GM12891 (cell line): ENCODE measurements around the gene UBXN2A.

ENCODE experiments used
- PAX5 ChIP-seq: IDR thresholded peaks from 2 replicates; pipeline ENCODE4 v1.6.1; 2011; ENCODE audit warnings: low read length, moderate library complexity, mild to moderate bottlenecking; ENCODE audit not compliant: insufficient read depth, severe bottlenecking
- POLR2A ChIP-seq: IDR thresholded peaks from 2 replicates; pipeline ENCODE4 v1.6.1; 2011; ENCODE audit warnings: low read depth, low read length, control low read depth
- POLR2AphosphoS5 ChIP-seq: IDR thresholded peaks from 2 replicates; pipeline ENCODE4 v1.6.1; 2011; ENCODE audit warnings: low read depth, low read length, control low read depth
- POU2F2 ChIP-seq: IDR thresholded peaks from 2 replicates; pipeline ENCODE4 v1.6.1; 2011; ENCODE audit warnings: low read depth, mild to moderate bottlenecking, control low read depth, low read length, moderate library complexity
- SPI1 ChIP-seq: IDR thresholded peaks from 2 replicates; pipeline ENCODE4 v1.6.1; 2011; ENCODE audit warnings: low read depth, low read length, control low read depth
- TAF1 ChIP-seq: IDR thresholded peaks from 2 replicates; pipeline ENCODE4 v1.6.1; 2011; ENCODE audit warnings: low read depth, low read length, control low read depth

DNA sequence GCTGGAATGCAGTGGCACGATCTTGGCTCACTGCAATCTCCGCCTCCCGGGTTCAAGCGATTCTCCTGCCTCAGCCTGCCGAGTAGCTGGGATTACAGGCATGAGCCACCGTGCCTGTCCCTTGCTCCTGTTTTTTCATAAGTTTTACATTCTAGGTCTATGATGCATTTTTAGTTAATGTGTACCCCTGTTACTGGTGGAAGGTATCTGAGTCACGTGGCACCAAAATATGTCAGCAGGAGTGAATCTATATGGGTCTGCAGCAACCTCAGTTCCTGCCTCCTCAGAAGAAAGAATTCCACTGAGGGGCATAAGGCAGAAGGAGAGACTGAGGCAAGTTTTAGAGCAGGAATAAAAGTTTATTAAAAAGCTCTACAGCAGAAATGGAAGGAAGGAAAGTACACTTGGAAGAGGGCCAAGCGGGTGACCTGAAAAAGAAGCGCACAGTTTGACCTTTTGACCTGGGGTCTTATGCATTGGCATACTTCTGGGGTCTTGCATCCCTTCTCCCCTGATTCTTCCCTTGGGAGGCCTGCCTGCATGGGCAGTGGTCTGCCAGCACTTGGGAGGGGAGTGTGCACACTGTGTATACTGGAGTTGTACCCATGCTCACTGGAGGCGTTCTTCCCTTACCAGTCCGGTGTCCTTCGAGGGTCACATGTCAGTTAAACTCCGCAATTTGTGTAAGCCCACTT, 68.6 kb downstream of the UBXN2A start:
- no peak for TF ChIP-seq POLR2A
- TF ChIP-seq POLR2AphosphoS5 = no peak
- TF ChIP-seq TAF1 = no peak
- no peak for TF ChIP-seq SPI1
- TF ChIP-seq POU2F2 = no peak
- TF ChIP-seq PAX5 = no peak
